Embryonic facial prominence (tissue), 1 donor: ENCODE results near the gene ADRM1.

ENCODE experiments used
- DNase-seq: peaks from one replicate; pipeline ENCODE4 v3.0.0-alpha.2; 2016; ENCODE audit errors: extremely low spot score

ADRM1 gene

DNA sequence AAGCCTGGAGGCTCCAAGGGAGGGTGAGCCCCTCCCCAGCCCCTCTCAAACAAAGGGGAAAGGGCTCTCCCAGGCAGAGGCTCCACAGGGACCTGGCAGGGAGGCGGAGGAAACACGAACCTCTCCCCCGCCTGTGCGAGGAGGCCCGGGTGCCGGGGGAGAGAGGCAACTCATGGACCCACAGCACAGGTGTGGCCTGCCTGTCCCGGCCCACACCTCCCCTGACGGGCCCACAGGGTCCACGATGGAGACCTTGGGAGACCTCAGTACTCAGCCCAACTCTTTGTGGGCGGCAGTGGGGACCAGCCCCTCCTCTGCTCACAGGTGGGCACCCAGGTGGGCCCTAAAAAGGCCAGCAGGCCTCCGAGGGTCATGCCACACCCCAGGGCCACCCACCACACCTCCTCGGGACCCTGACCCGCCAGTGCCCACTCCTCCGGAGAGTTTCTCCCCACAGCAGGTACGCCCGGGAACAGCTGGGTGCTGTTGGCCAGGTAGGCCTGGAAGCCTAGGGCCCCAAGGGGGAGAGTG is 52.1 kb downstream of the ADRM1 start:
- no peak for DNase-seq

DNA sequence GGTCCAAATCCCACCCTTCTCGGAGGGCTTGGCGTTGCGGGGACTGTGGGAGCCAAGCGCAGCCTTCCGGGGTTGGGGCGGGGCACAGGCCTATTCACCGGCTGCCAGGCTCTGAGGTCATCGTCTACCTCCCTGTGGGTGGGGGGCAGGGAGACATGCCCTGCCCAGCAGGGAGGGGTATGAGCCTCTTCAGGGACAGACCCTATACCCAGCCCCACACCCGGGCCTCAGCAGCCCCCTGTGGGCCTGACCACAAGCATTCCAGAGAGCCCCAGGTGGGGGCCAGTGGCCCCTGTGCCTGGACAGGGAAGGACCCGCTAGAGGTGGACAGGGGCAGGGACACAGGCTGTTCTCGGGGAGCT is 52.7 kb downstream of the ADRM1 start:
- no peak for DNase-seq

DNA sequence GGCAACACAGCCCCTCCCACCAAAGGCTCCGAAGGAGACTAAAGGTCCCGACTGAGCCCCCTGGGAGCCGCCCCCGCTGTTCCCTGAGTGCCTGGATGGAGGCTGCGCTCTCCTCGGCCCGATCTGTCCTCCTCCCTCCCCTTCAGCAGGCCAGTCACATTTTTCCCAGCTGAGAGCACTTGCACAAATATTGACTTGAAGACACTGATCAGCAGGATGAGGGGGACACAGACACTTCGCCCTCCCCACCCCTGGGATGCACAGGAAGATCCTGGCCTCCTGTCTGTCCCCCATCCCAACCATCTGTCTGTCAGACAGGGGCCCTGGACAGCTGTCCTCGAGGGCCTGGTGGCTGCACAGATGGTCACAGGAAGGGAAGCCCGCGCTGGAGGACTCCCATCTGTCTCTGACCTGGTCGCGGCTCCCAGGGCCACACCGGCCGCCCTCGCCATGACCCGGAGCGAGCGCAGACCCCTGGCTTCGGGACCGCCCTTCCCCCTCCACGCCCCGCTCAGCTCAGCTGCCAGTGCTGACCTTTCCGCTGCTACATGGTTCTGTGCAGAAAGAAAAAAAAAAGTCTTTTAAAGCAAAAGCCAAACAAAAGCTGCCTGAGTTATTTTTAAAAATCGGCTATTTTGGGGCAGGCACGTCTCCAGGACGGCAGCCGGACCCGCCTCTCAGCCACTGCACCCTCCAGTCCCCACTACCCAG is 53.2 kb downstream of the ADRM1 start:
- DNase-seq = no peak

DNA sequence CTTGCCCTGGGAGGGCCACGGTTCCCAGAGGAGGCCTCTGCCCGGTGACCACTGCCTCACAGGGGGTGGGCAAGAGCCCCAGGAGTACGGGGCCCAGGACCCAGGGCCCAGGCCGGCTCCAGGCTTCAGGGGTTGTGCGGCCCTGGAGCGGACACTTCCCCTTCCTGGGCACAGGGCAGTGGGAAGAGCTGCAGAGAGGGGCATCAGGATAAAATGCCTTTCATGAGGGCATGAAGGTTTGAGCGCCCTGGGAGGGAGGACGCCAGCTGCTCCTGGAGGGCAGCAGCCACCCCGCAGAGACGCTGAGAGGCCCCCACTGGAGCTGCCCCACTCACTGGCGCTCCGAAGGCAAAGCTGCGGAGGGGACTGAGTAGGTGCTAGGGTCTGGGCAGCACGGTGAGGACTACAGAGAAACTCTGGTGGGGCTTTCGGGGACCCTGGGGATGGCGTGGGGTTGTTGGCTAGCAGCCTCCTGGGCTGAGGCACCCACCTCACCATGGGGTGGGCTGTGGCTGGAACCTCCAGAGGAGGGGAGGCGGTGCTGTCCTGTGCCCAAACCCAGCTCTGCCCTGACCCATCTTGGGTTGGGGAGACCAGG is 53.9 kb downstream of the ADRM1 start:
- DNase-seq = no peak

DNA sequence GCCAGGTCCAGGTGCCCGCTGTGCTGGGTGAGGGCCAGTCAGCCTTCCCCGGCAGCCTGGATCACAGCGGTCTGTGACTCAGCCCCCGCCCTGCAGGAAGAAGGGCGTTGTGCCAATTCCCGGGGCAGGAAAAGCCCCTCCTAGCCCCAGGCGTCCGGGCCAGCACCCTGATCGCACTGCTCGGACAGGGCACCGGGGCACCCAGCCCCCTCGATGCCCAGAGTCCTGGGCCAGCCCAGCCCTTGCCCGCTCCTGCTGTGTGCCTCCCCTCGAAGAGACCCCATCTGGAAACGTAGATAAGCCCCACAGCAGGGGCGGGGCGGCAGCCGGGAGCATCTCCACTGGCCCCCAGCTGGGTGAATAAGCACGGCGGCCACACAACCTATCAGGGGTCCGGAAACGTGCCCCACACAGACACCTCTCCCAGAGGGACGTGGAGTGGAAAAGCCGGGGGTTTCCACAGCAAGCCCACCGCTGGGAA is 54.4 kb downstream of the ADRM1 start:
- DNase-seq = no peak

DNA sequence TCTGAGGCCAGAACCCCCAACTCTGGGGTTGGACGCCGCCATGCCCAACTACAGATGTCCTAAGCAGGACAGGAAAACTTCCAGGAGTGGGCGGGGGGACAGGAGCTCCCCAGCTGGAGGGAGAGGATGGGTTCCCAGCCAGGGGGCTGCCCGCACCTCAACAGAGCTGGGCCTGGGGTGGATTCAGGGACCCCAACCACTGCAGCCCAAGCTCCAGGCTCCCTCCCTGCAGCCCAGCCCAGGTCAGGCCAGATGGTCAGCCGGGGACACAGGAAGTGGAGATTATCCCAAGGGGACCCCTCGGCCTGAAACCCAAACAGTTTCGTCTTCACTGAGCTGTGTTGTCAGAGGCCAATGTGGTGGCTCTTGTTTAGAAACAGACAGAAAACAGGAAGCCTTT is 54.9 kb downstream of the ADRM1 start:
- DNase-seq = no peak
